OCI-M2 (cell line): ENCODE data around the gene PRKAG1.

Experiments used
- DNase-seq: peaks from one replicate; lab custom pipeline; 2025; ENCODE audit not compliant: unreplicated experiment; lab: John Stamatoyannopoulos, UW

Gene PRKAG1

GRCh38 chr12:49015196-49015595 lies 3.4 kb downstream of the PRKAG1 start:
- no peak for DNase-seq

- no peak for DNase-seq
These were observed 4.0 kb downstream of the PRKAG1 start for GRCh38 chr12:49014547-49014946.

GRCh38 chr12:49013428-49013827 lies 5.1 kb downstream of the PRKAG1 start:
- DNase-seq: no peak

- no peak for DNase-seq
These were observed 5.8 kb downstream of the PRKAG1 start for GRCh38 chr12:49012739-49013138.

GRCh38 chr12:49010092-49010668 lies 8.4 kb downstream of the PRKAG1 start:
- no peak for DNase-seq

- DNase-seq: no peak
These were observed 9.6 kb downstream of the PRKAG1 start for GRCh38 chr12:49008943-49009342.

GRCh38 chr12:49000346-49000745 lies 18.2 kb downstream of the PRKAG1 start:
- DNase-seq: no peak

- DNase-seq: no peak
These were observed 19.0 kb downstream of the PRKAG1 start, which contains the start of gene DDN for GRCh38 chr12:48999371-49000131. Gene DDN (minus strand): TSS chr12:48999375. CDS start chr12:48999287, 88 bp downstream.

- DNase-seq: no peak
These were observed 19.9 kb downstream of the PRKAG1 start for GRCh38 chr12:48998497-48999353.

- no peak for DNase-seq
These were observed 20.7 kb downstream of the PRKAG1 start for GRCh38 chr12:48997719-48998496.

- no peak for DNase-seq
These were observed 21.5 kb downstream of the PRKAG1 start for GRCh38 chr12:48996794-48997718.

- DNase-seq: peak; percentile 58
These were observed 23.3 kb downstream of the PRKAG1 start for GRCh38 chr12:48995086-48995879.

GRCh38 chr12:48994224-48995085 lies 24.1 kb downstream of the PRKAG1 start:
- no peak for DNase-seq

GRCh38 chr12:48993787-48994186 lies 24.8 kb downstream of the PRKAG1 start:
- DNase-seq: no peak

GRCh38 chr12:48991247-48992050 lies 27.1 kb downstream of the PRKAG1 start:
- DNase-seq: no peak

- DNase-seq: no peak
These were observed 28.0 kb downstream of the PRKAG1 start for GRCh38 chr12:48990552-48990951.

GRCh38 chr12:48988030-48988649 lies 30.4 kb downstream of the PRKAG1 start:
- DNase-seq: peak; percentile 23
